ENCODE results near the gene ATP8A1. TPM values are rescaled to one million over a fixed set of nuclear protein-coding genes. Genes with fewer than 3 reads are reported as not detected.

ATP8A1 gene
- total RNA-seq, 2 donors from 2014 or later = 18.6 to 74.0 TPM

DNA sequence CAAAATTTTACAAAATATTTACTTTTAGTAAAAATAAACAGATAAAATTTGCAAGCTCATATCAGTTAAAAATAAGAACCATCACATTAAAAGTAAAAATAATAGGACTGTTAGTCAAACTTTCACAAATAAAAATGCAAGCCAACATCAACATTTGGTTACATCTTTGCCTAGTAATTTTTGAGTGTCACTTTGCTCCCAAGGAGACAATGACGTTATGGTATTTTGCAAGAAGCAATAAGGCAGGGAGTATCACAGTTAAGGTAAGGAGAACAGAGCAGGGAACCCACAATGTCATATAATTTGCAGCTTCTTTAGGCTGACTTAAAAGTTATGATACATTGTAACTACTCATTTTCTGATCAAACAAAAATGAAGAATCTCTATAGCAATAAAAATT lies 98.7 kb downstream of the ATP8A1 start:
- no peaks in the 10 kb centered on the region for H3K36me3 ChIP-seq
- no peak for DNase-seq (ENCODE audit: low spot score)
- no peak overlapping the region for H3K4me3 ChIP-seq
- no peaks in the 10 kb centered on the region for H3K9me3 ChIP-seq
- TF ChIP-seq POLR2A (IDR thresholded peaks at IDR 0.05) (no peak), POLR2AphosphoS5 (IDR thresholded peaks at IDR 0.05) (peak; percentile 73), CTCF (IDR thresholded peaks at IDR 0.05) (no peak)
- no peak overlapping the region for H3K27ac ChIP-seq
- intact Hi-C loops (cut with DNase I) = no loop called here
- no peaks in the 10 kb centered on the region for H3K4me1 ChIP-seq (replicated peaks)
- H3K27me3 ChIP-seq (replicated peaks; ENCODE audit: insufficient read depth) = no peaks in the 10 kb centered on the region
- WGBS = 21% methylated on average over 1 of the region's 1 CpG

DNA sequence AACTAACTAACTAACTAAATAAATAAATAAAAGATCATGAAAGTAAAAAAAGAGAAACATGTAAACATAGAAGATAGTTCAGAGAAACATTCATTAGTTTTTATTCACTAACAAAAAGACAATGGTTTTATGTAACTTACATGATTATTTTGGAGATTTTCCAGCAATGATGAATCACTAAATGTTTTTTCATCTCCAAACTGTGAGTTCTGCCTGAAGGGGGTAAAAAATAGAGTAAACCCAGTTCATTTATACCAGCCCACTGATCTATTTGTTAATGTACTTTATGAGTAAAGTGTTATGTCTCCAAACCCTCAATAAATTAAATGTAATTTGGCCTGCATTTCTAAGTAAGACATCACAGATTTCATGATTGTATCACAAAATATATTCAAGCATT lies 101.1 kb downstream of the ATP8A1 start:
- H3K9me3 ChIP-seq = no peaks in the 10 kb centered on the region
- H3K4me3 ChIP-seq = no peak overlapping the region
- H3K4me1 ChIP-seq (replicated peaks) = no peaks in the 10 kb centered on the region
- intact Hi-C loops (cut with DNase I) = no loop called here
- H3K27ac ChIP-seq = no peak overlapping the region
- no peak for TF ChIP-seq POLR2A (IDR thresholded peaks at IDR 0.05)
- no peak for TF ChIP-seq CTCF (IDR thresholded peaks at IDR 0.05)
- no peak for TF ChIP-seq POLR2AphosphoS5 (IDR thresholded peaks at IDR 0.05)
- no peak for DNase-seq (ENCODE audit: low spot score)
- no peaks in the 10 kb centered on the region for H3K36me3 ChIP-seq
- H3K27me3 ChIP-seq (replicated peaks; ENCODE audit: insufficient read depth) = no peaks in the 10 kb centered on the region

DNA sequence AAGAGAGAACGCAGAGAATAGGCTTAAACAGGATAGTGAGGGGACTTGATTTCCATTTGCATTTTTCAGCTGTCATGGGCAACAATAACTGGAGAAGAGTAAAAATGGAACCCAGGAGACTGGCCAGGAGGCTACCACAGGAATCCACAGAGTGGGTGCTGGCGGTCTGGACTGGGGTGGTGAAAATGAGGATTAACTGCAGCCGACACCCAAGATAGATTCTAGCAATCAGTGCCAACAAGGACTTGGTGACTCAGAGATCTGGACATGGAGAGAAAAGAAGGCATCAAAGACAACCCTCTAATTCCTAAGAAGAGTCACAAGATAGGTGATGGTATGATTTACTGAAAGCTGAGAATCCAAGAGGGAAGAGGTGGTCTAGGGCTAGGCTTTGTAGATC lies 102.8 kb downstream of the ATP8A1 start:
- no peaks in the 10 kb centered on the region for H3K9me3 ChIP-seq
- no peaks in the 10 kb centered on the region for H3K36me3 ChIP-seq
- no peak for TF ChIP-seq POLR2AphosphoS5 (IDR thresholded peaks at IDR 0.05)
- no peak for TF ChIP-seq CTCF (IDR thresholded peaks at IDR 0.05)
- TF ChIP-seq POLR2A (IDR thresholded peaks at IDR 0.05) = no peak
- no peaks in the 10 kb centered on the region for H3K4me1 ChIP-seq (replicated peaks)
- intact Hi-C loops (cut with DNase I) = no loop called here
- no peak overlapping the region for H3K4me3 ChIP-seq
- no peaks in the 10 kb centered on the region for H3K27me3 ChIP-seq (replicated peaks; ENCODE audit: insufficient read depth)
- no peak for DNase-seq (ENCODE audit: low spot score)
- WGBS = 84% methylated on average over 3 of the region's 3 CpGs
- no peak overlapping the region for H3K27ac ChIP-seq

DNA sequence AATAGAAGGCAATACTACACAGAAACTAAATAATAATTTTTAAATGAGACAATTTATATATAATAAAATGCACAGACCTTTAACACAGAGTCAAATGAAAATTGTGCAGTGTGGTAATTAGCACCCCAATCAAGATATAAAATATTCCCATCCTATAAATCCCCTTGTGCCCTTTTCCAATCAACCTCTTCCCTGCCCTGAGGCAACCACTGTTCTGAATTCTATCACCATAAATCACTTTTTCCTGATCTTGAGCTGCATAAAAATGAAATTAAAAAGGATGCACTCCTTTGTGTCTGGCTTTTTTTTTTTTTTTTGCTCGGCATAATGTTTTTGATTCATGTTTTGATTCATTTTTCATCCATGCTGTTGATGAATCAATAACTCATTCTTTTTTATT lies 107.0 kb downstream of the ATP8A1 start:
- WGBS = 95% methylated on average over 1 of the region's 1 CpG
- no peaks in the 10 kb centered on the region for H3K4me1 ChIP-seq (replicated peaks)
- no peak overlapping the region for H3K27ac ChIP-seq
- TF ChIP-seq CTCF (IDR thresholded peaks at IDR 0.05) = no peak
- no peak for TF ChIP-seq POLR2AphosphoS5 (IDR thresholded peaks at IDR 0.05)
- no peak for TF ChIP-seq POLR2A (IDR thresholded peaks at IDR 0.05)
- no peaks in the 10 kb centered on the region for H3K36me3 ChIP-seq
- no peaks in the 10 kb centered on the region for H3K27me3 ChIP-seq (replicated peaks; ENCODE audit: insufficient read depth)
- intact Hi-C loops (cut with DNase I) = no loop called here
- DNase-seq (ENCODE audit: low spot score) = no peak
- H3K9me3 ChIP-seq = no peaks in the 10 kb centered on the region
- no peak overlapping the region for H3K4me3 ChIP-seq

DNA sequence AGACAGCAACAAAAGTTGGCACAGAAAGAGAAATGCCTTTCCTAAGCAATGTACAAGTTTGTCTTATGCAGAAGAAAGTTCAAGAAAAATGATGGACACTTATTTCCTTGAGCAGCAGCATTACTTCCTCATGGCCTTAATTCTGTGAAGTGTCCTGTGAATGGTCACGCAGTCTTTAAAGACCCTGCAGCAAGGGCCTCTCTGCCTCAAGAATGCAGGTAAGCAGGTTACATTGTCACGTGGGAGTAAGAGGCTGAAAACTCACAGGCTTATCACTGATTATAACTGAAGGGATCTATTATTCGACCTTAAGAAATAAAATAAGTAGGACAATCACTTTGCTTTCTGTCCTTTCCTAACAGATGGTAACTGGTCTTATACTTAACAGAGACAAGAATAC lies 109.1 kb downstream of the ATP8A1 start:
- intact Hi-C loops (cut with DNase I) = no loop called here
- H3K9me3 ChIP-seq = no peaks in the 10 kb centered on the region
- no peaks in the 10 kb centered on the region for H3K36me3 ChIP-seq
- no peak for DNase-seq (ENCODE audit: low spot score)
- H3K4me3 ChIP-seq = no peak overlapping the region
- H3K27ac ChIP-seq = no peak overlapping the region
- no peaks in the 10 kb centered on the region for H3K27me3 ChIP-seq (replicated peaks; ENCODE audit: insufficient read depth)
- WGBS = 79% methylated on average over 3 of the region's 3 CpGs
- TF ChIP-seq POLR2AphosphoS5 (IDR thresholded peaks at IDR 0.05) (no peak), POLR2A (IDR thresholded peaks at IDR 0.05) (no peak), CTCF (IDR thresholded peaks at IDR 0.05) (no peak)
- no peaks in the 10 kb centered on the region for H3K4me1 ChIP-seq (replicated peaks)

Measured in prostate gland (tissue), 2 donors.